DOHH2 (cell line): ENCODE measurements around the gene MEI4.

Experiments
- CTCF ChIP-seq: fragments of 200-600 bp; sonication (generic); IDR thresholded peaks from one replicate; pipeline ENCODE4 v1.5.1; 2014; ENCODE audit warnings: antibody characterized with exemption, mild to moderate bottlenecking, low read depth, low read length; ENCODE audit not compliant: poor library complexity, severe bottlenecking
- EZH2phosphoT487 ChIP-seq: fragments of 200-600 bp; sonication (generic); IDR thresholded peaks from 2 replicates; pipeline ENCODE4 v1.6.1; 2017; ENCODE audit warnings: borderline replicate concordance, mild to moderate bottlenecking, antibody characterized with exemption, low read length, moderate library complexity, mixed read lengths

GRCh38 chr6:77829736-77830135 lies 176.9 kb downstream of the MEI4 start:
- no peak for TF ChIP-seq CTCF
- TF ChIP-seq EZH2phosphoT487: no peak
